Prostate gland (tissue), 2 donors: ENCODE data around the gene EHBP1.

Experiments
- CTCF ChIP-seq, 4 experiments: fragments of 200-600 bp in 2 of 4; fragments of 450-650 bp in 2 of 4; sonication (generic) in 2 of 4; IDR thresholded peaks; 1 replicate in 3 of 4; 2 replicates in 1 of 4; pipeline ENCODE4 v1.5.1; 2016 to 2019; ENCODE audit warnings: antibody characterized with exemption in 4 of 4, mild to moderate bottlenecking in 2 of 4, moderate library complexity in 2 of 4
- POLR2A ChIP-seq: fragments of 450-650 bp; IDR thresholded peaks from one replicate; pipeline ENCODE4 v1.6.1; 2016; ENCODE audit warnings: antibody characterized with exemption, mild to moderate bottlenecking
- POLR2AphosphoS5 ChIP-seq: sonication (generic); formaldehyde crosslinking; IDR thresholded peaks from one replicate; pipeline ENCODE4 v1.6.1; 2017; ENCODE audit warnings: antibody characterized with exemption

DNA sequence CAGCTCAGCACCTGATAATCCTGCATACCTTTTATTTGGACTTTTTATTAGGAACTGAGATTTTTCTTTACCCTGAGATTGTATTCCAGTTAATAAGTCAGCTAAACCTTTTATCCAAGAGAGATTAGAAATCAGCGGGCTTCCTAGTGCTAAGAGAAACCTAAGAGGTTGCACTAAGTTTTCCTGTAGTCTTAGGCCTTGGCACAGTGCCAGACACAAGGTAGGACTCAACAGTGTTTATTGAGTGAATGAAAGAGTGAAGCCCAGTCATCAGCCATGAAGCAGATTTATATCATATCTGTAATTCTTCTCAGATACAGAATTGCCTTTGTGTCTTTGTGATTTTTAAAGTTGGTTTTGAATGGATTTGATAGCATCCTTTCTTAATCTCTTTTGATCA, 358.7 kb downstream of the EHBP1 start:
- no peak for TF ChIP-seq CTCF (IDR thresholded peaks at IDR 0.05)
- no peak for TF ChIP-seq POLR2AphosphoS5
- TF ChIP-seq POLR2A: no peak
